B cell (primary cell): ENCODE data around the gene MED27.

Experiments used
- EZH2 ChIP-seq: IDR thresholded peaks from 2 replicates; pipeline ENCODE4 v1.6.1; 2012; ENCODE audit warnings: borderline replicate concordance, low read depth, mild to moderate bottlenecking, moderate library complexity, low read length; ENCODE audit not compliant: insufficient read depth, poor library complexity, severe bottlenecking
- TF ChIP-seq, protein P1 (sequence below): fragments of 200-600 bp; IDR thresholded peaks from one replicate; pipeline ENCODE4 v1.8.0; 2022; ENCODE audit warnings: antibody characterized with exemption, mild to moderate bottlenecking

DNA sequence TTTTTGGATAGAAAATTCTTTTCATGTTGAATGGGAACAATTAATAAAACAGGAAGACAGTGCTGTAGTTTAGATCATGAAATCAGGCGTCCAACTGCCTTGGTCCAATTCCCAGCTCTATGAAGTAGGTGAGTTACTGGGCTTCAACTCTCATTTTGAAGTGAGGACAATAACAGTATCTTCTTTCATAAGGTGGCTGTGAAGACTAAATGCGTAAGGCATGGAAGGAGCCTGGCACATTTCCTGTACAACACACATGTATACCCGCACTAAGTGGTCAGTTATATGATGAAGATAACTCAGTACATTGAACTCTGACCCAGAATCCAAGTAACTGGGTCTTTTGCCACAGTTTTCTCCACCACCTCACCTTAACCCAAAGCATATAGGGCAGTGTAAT, 120.6 kb downstream of the MED27 start:
- TF ChIP-seq, protein P1, sequence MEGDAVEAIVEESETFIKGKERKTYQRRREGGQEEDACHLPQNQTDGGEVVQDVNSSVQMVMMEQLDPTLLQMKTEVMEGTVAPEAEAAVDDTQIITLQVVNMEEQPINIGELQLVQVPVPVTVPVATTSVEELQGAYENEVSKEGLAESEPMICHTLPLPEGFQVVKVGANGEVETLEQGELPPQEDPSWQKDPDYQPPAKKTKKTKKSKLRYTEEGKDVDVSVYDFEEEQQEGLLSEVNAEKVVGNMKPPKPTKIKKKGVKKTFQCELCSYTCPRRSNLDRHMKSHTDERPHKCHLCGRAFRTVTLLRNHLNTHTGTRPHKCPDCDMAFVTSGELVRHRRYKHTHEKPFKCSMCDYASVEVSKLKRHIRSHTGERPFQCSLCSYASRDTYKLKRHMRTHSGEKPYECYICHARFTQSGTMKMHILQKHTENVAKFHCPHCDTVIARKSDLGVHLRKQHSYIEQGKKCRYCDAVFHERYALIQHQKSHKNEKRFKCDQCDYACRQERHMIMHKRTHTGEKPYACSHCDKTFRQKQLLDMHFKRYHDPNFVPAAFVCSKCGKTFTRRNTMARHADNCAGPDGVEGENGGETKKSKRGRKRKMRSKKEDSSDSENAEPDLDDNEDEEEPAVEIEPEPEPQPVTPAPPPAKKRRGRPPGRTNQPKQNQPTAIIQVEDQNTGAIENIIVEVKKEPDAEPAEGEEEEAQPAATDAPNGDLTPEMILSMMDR: no peak
- TF ChIP-seq EZH2: no peak
